GM06990 (cell line): Measurements from ENCODE around the gene G3BP1.
"Not testable (repeated sequence)": the region's sequence is repeated elsewhere in the genome, so short reads cannot be mapped to it uniquely, and the experiment has no call there.

Experiments
- DNase-seq: peaks from one replicate; pipeline ENCODE4 v3.0.0-alpha.2; 2011; ENCODE audit not compliant: insufficient read length; ENCODE audit errors: extremely low read depth
- H3K27me3 ChIP-seq: replicated peaks from 2 replicates; pipeline ENCODE4 v1.6.0; 2011; ENCODE audit warnings: low read length; ENCODE audit not compliant: control insufficient read depth, insufficient read depth
- H3K36me3 ChIP-seq: 2 replicates; pipeline ENCODE4 v1.5.1; 2011; ENCODE audit warnings: low read length; ENCODE audit not compliant: control insufficient read depth, insufficient read depth
- H3K4me3 ChIP-seq: replicated peaks from 2 replicates; pipeline ENCODE4 v1.5.1; 2011; ENCODE audit warnings: low read depth, mild to moderate bottlenecking, control low read depth, low read length
- CTCF ChIP-seq: IDR thresholded peaks from 2 replicates; pipeline ENCODE4 v1.5.1; 2011; ENCODE audit warnings: low read length, control low read depth, mild to moderate bottlenecking, inconsistent platforms; ENCODE audit not compliant: insufficient read depth, poor library complexity, severe bottlenecking

The G3BP1 gene

GRCh38 chr5:151771259-151772028 lies at the start of gene G3BP1:
Gene G3BP1, plus strand, starts transcription at chr5:151771954. Its CDS starts 14,667 bp downstream, at chr5:151786621.
- peak; percentile 67 for TF ChIP-seq CTCF
- H3K4me3 ChIP-seq, result peak within 1 kb of the TSS; percentile 96
- no peaks in the 10 kb centered on the region for H3K27me3 ChIP-seq
- peak; percentile 99 for DNase-seq
- no peaks in the 10 kb centered on the region for H3K36me3 ChIP-seq

- Histone ChIP-seq H3K4me3 (no peak overlapping the region), H3K27me3 (no peaks in the 10 kb centered on the region), H3K36me3 (no peaks in the 10 kb centered on the region)
- TF ChIP-seq CTCF, result no peak
- DNase-seq, result no peak
Measured at GRCh38 chr5:151722546-151722945, 49.2 kb upstream of the G3BP1 start.

- TF ChIP-seq CTCF, result no peak
- Histone ChIP-seq H3K27me3 (no peaks in the 10 kb centered on the region), H3K4me3 (no peak overlapping the region), H3K36me3 (no peaks in the 10 kb centered on the region)
- DNase-seq, result no peak
Measured at GRCh38 chr5:151724360-151724759, 47.4 kb upstream of the G3BP1 start.

- H3K27me3 ChIP-seq, H3K4me3 ChIP-seq, H3K36me3 ChIP-seq, DNase-seq: not testable (repeated sequence)
Measured at GRCh38 chr5:151729597-151729996, 42.2 kb upstream of the G3BP1 start.

GRCh38 chr5:151730381-151730780 lies 41.4 kb upstream of the G3BP1 start:
- no peak for TF ChIP-seq CTCF

GRCh38 chr5:151733358-151734063 lies 38.2 kb upstream of the G3BP1 start:
- H3K27me3 ChIP-seq, result no peaks in the 10 kb centered on the region
- H3K4me3 ChIP-seq, result no peak overlapping the region
- DNase-seq, result no peak
- no peak for TF ChIP-seq CTCF
- no peaks in the 10 kb centered on the region; the same call in 1 of the 2 replicates for H3K36me3 ChIP-seq

More at GRCh38 chr5:151730381-151730780, 41.4 kb upstream of the G3BP1 start:
- Histone ChIP-seq H3K4me3 (no peak overlapping the region), H3K36me3 (no peaks in the 10 kb centered on the region), H3K27me3 (no peaks in the 10 kb centered on the region)
- DNase-seq, result no peak
